PFSK-1 (cell line): Measurements from ENCODE around the gene EIF4A3.

Experiments
- POLR2AphosphoS5 ChIP-seq: IDR thresholded peaks from 2 replicates; pipeline ENCODE4 v1.6.1; 2012; ENCODE audit warnings: low read depth, mild to moderate bottlenecking, control low read depth, low read length, moderate library complexity
- SIN3A ChIP-seq: IDR thresholded peaks from 2 replicates; pipeline ENCODE4 v1.6.1; 2012; ENCODE audit warnings: mild to moderate bottlenecking, low read length, moderate library complexity, borderline replicate concordance; ENCODE audit not compliant: insufficient read depth
- TAF1 ChIP-seq: IDR thresholded peaks from 2 replicates; pipeline ENCODE4 v1.6.1; 2012; ENCODE audit warnings: low read length, control low read depth, borderline replicate concordance; ENCODE audit not compliant: insufficient read depth
- TF ChIP-seq, protein P1 (sequence below), 2 experiments: IDR thresholded peaks; 2 replicates each; pipeline versions ENCODE4 v1.6.1 to v1.8.0; 2011 to 2012; ENCODE audit warnings: low read depth in 2 of 2, low read length in 2 of 2, control low read depth in 1 of 2, inconsistent platforms in 1 of 2, mild to moderate bottlenecking in 1 of 2, moderate library complexity in 1 of 2; ENCODE audit not compliant: insufficient read depth in 1 of 2

DNA sequence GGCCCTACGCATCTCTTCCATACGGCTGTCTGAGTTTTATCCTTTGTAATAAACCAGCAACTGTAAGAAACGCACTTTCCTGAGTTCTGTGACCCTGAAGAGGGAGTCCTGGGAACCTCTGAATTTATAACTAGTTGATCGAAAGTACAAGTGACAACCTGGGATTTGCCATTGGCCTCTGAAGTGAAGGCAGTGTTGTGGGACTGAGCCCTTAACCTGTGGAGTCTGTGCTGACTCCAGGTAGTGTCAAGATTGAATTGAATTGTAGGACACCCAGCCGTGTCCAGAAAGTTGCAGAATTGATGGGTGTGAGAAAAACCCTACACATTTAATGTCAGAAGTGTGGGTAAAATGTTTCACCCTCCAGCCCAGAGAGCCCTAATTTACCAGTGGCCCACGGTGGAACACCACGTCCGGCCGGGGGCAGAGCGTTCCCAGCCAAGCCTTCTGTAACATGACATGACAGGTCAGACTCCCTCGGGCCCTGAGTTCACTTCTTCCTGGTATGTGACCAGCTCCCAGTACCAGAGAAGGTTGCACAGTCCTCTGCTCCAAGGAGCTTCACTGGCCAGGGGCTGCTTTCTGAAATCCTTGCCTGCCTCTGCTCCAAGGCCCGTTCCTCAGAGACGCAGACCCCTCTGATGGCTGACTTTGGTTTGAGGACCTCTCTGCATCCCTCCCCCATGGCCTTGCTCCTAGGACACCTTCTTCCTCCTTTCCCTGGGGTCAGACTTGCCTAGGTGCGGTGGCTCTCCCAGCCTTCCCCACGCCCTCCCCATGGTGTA lies 44.1 kb downstream of the EIF4A3 start:
- no peak for TF ChIP-seq POLR2AphosphoS5
- TF ChIP-seq, protein P1, sequence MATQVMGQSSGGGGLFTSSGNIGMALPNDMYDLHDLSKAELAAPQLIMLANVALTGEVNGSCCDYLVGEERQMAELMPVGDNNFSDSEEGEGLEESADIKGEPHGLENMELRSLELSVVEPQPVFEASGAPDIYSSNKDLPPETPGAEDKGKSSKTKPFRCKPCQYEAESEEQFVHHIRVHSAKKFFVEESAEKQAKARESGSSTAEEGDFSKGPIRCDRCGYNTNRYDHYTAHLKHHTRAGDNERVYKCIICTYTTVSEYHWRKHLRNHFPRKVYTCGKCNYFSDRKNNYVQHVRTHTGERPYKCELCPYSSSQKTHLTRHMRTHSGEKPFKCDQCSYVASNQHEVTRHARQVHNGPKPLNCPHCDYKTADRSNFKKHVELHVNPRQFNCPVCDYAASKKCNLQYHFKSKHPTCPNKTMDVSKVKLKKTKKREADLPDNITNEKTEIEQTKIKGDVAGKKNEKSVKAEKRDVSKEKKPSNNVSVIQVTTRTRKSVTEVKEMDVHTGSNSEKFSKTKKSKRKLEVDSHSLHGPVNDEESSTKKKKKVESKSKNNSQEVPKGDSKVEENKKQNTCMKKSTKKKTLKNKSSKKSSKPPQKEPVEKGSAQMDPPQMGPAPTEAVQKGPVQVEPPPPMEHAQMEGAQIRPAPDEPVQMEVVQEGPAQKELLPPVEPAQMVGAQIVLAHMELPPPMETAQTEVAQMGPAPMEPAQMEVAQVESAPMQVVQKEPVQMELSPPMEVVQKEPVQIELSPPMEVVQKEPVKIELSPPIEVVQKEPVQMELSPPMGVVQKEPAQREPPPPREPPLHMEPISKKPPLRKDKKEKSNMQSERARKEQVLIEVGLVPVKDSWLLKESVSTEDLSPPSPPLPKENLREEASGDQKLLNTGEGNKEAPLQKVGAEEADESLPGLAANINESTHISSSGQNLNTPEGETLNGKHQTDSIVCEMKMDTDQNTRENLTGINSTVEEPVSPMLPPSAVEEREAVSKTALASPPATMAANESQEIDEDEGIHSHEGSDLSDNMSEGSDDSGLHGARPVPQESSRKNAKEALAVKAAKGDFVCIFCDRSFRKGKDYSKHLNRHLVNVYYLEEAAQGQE (IDR thresholded peaks at IDR 0.05; ENCODE audit: insufficient read depth in 1 of 2, low read depth in 2 of 2, low read length in 2 of 2), result no peak
- TF ChIP-seq TAF1, result no peak
- TF ChIP-seq SIN3A, result no peak
